GM12874 (cell line): ENCODE data around the gene UACA.

ENCODE experiments used
- TF ChIP-seq, protein P1 (sequence below): IDR thresholded peaks from 2 replicates; pipeline ENCODE4 v1.5.1; 2011; ENCODE audit warnings: low read depth, mild to moderate bottlenecking, control low read depth, low read length, moderate library complexity; ENCODE audit not compliant: insufficient read depth

UACA gene

DNA sequence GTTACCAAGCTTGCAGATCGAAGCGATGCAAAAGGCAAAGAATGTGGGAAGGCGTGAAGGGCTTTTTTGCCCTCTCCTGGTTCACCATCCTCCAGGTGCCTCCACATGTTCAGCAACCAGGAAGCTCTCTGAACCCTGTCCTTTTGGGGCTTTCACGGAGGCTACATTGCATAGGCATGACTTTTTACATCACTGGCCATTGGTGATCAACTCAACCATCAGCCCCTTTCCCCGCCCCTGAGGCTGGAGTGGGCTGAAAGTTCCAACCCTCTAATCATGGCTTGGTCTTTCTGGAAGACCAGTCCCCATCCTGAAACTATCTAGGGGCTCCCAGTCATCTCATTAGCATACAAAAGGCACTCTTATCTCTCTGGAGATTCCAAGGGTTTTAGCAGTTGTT, 52.6 kb downstream of the UACA start:
- TF ChIP-seq, protein P1, sequence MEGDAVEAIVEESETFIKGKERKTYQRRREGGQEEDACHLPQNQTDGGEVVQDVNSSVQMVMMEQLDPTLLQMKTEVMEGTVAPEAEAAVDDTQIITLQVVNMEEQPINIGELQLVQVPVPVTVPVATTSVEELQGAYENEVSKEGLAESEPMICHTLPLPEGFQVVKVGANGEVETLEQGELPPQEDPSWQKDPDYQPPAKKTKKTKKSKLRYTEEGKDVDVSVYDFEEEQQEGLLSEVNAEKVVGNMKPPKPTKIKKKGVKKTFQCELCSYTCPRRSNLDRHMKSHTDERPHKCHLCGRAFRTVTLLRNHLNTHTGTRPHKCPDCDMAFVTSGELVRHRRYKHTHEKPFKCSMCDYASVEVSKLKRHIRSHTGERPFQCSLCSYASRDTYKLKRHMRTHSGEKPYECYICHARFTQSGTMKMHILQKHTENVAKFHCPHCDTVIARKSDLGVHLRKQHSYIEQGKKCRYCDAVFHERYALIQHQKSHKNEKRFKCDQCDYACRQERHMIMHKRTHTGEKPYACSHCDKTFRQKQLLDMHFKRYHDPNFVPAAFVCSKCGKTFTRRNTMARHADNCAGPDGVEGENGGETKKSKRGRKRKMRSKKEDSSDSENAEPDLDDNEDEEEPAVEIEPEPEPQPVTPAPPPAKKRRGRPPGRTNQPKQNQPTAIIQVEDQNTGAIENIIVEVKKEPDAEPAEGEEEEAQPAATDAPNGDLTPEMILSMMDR, result no peak

DNA sequence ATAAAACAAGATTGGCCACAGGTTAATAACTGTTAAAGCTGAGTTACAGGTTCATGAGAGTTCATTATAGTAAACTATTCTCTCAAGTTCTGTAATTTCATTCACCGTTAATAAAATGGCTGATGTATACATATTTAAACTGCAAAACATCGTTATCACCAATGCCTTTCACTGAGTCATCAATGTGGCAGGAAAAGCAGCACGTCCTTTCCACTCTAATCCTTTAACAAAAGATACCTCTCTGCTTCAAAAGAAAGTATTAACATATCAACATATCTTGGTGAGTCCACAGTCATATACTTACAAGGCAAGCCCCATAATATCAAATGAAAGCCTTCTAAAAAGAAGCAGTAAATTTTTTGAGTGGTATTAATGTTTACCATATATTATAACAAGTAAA, 54.5 kb downstream of the UACA start:
- TF ChIP-seq, protein P1, result no peak

DNA sequence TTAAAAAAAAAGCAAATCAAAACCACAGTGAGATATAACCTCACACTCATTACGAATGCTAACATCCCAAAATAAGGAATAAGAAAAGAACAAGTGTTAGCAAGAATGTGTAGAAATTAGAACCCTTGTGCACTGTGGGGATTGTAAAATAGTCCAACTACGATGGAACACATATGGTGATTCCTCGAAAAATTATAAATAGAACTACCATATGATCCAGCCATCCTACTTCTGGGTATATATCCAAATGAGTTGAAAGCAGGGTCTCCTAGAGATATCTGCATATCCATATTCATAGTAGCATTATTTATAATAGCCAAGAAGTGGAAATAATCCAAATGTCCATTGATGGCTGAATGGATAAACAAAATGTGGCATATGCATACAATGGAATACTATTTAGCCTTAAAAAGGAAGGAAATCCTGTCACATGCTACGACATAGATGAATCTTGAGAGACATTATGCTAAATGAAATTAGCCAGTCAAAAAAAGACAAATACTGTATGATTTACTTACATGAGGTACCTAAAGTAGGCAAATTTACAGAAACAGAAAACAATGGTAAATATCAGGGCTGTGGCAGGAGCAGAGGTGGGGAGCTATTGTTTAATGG, 55.6 kb downstream of the UACA start:
- TF ChIP-seq, protein P1, result no peak

DNA sequence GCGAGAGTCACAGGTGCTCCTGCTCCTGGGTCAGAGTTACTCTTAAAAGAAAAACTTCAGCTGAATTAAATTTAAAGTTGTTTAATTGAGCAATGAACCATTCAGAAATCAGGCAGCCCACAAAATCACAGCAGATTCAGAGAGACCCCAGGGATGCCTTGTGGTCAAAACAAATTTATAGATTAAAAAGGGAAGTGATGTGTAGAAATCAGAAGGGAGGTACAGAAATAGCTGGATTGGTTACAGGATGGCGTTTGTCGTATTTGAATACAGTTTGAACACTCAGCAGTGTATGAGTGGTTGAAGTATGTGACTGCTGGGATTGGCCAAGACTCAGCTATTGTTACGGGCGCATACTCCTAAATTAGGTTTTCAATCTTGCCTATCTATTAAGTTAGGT, 58.6 kb downstream of the UACA start:
- TF ChIP-seq, protein P1, result no peak

DNA sequence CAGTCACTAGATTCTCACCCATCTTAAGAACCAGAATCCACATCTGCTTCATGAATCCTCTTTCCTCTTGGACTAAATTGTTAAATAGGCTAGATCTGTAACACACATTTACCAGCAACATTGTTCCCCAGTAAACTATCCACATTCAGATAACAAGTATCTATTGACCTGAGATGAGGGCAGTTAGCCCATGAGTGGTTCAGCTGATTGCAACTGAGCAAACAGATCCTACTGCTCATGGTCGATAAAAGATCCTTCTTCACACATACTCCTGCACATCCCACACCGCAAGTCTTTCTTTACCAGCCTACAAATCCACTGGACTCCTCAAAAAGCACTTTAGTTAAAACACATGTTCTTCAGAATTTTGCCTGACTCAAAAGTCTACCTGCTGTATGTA, 59.2 kb downstream of the UACA start:
- TF ChIP-seq, protein P1, result no peak

DNA sequence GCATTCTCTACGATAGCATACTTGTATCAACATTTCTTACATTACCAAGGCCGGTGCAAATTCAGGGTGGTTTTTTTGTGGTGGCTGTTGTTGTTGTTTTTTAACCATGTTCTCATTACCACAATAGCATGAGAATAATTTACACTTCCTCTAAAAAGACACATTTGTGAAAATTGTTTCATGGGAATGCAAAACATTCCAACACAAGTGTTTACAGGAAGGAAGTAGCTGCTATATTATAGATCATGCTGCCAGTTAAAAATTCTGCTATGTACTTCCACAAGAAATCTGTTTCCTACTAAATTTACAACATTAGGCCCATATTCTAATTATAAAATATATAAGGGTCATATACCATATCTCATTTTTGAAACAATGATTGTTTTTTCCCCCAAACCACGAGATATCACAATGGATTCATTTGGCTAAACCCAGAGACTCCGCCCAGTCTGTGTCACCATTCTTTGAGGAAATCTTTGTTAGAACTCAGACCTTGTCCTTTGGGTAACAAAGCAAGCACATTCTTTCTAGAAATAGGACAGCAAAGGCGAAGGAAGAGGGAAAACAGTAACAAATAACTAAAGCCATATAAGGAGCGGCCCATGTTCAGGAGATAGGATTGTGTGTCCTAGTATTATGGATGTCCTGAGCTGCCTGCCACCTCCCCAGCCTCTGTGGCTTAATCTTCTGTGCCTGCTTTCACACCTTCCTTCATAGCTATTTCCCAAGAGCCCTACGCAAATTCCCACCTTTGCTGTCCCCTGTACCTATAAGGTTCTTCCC, 60.1 kb downstream of the UACA start:
- TF ChIP-seq, protein P1, result no peak

DNA sequence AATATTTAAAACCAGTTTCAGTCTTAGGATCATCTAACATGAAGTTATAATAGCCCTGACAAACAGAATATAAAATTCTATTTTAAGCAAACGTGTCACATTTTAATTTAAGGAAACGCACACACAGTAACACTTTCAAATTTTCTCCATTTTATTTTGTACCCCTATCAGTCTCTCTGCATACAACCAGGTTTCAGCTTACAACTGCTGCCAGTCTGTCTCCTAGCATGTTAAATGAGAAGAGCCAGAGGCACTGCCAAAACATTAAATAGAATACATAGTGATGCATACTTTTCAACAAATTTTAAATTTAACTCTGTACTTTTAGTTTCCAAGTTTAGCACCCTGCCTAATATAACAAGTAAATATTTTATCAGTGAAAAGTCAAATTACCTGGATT, 60.8 kb downstream of the UACA start:
- TF ChIP-seq, protein P1, result no peak
